GM12872 (cell line): ENCODE measurements around the gene ARPP21.

Experiments used
- CTCF ChIP-seq: IDR thresholded peaks from 3 replicates; pipeline ENCODE4 v1.5.1; 2011; ENCODE audit warnings: low read depth, mild to moderate bottlenecking, low read length, moderate library complexity; ENCODE audit not compliant: insufficient read depth

The ARPP21 gene

GRCh38 chr3:35782355-35782754, 143.0 kb downstream of the ARPP21 start:
- no peak for TF ChIP-seq CTCF

- TF ChIP-seq CTCF = no peak
Measured at GRCh38 chr3:35784169-35784568, 144.8 kb downstream of the ARPP21 start.

GRCh38 chr3:35785234-35785888, 146.0 kb downstream of the ARPP21 start:
- no peak for TF ChIP-seq CTCF

GRCh38 chr3:35787936-35788335, 148.6 kb downstream of the ARPP21 start:
- no peak for TF ChIP-seq CTCF

GRCh38 chr3:35789042-35789831, 149.9 kb downstream of the ARPP21 start:
- TF ChIP-seq CTCF = no peak

- TF ChIP-seq CTCF = no peak
Measured at GRCh38 chr3:35790764-35791163, 151.4 kb downstream of the ARPP21 start.

GRCh38 chr3:35793667-35794066, 154.3 kb downstream of the ARPP21 start:
- no peak for TF ChIP-seq CTCF
